ENCODE results near the gene STXBP1. TPM values are rescaled to one million over a fixed set of nuclear protein-coding genes. Genes with fewer than 3 reads are reported as not detected.

STXBP1 gene
- total and polyA plus RNA-seq, 2 of the 13 experiments (the other 11 are each of a cell fraction or from before 2014, with no cell fraction given), result 2.9 TPM

DNA sequence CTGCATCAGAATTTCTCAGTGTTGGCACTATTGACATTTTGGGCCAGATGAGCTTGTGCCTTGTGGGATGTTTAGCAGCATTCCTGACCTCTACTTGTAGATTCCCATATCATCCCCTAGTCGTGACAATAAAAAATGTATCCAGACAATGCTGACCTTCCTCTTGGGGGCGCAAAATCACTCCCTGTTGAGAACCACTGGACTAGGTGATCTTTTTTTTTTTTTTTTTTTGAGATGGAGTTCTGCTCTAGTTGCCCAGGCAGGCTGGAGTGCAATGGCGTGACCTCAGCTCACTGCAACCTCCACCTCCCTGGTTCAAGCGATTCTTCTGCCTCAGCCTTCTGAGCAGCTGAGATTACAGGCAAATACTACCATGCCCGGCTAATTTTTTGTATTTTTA is 22.6 kb downstream of the STXBP1 start:
- Histone ChIP-seq H3K9me3 (ENCODE audit: low read length) (no peaks in the 10 kb centered on the region), H3K4me2 (ENCODE audit: low read depth, low read length) (no peak overlapping the region), H3K79me2 (ENCODE audit: insufficient read depth, low read length) (no peaks in the 10 kb centered on the region), H3K27me3 (ENCODE audit: control insufficient read depth in 1 of 2, insufficient read depth in 2 of 2, low read length in 2 of 2) (no peaks in the 10 kb centered on the region), H2AFZ (ENCODE audit: low read length) (no peak overlapping the region), H3K9ac (ENCODE audit: insufficient read depth, low read depth, low read length) (no peak overlapping the region), H3K4me1 (ENCODE audit: insufficient read depth, low read length) (peaks cover 22% of the 10 kb centered on the region), H3K27ac (ENCODE audit: extremely low read length, insufficient read depth, low read length) (no peak overlapping the region), H4K20me1 (ENCODE audit: insufficient read depth, low read length) (no peaks in the 10 kb centered on the region), H3K4me3 (replicated peaks in 1 of 3; ENCODE audit: insufficient read depth in 1 of 3, low read depth in 2 of 3, low read length in 3 of 3) (no peak overlapping the region), H3K36me3 (replicated peaks in 1 of 2; ENCODE audit: control insufficient read depth in 1 of 2, insufficient read depth in 2 of 2, low read length in 2 of 2) (no peaks in the 10 kb centered on the region)
- no TSS peak for BruUV-seq (replicated peaks)
- intact Hi-C loops (cut with micrococcal nuclease; ENCODE audit: unreplicated experiment), result no loop called here
- 79% methylated on average over 5 of the region's 5 CpGs for WGBS (ENCODE audit: low lambda C conversion rate)
- in situ Hi-C loops (cut with HindIII; ENCODE audit: extremely low pct_ligation_motif_present, low pct_unique_long_range_greater_than_20kb), result no loop called here
- TF ChIP-seq FOXA1 (IDR thresholded peaks at IDR 0.05), result no peak
- no peak for TF ChIP-seq FOXA1 (CRISPR knock-in tag; IDR thresholded peaks at IDR 0.05)
- TF ChIP-seq SIX1 (CRISPR knock-in tag; IDR thresholded peaks at IDR 0.05; ENCODE audit: borderline replicate concordance), result no peak
- no peak for TF ChIP-seq SRSF1 (optimal IDR thresholded peaks at IDR 0.05; ENCODE audit: low read depth, low read length)
- no peak for TF ChIP-seq ZNF432 (CRISPR knock-in tag; IDR thresholded peaks at IDR 0.05; ENCODE audit: borderline replicate concordance)
- TF ChIP-seq NCOR1 (IDR thresholded peaks at IDR 0.05; ENCODE audit: borderline replicate concordance, low read length), result no peak
- TF ChIP-seq BCL6 (CRISPR knock-in tag; IDR thresholded peaks at IDR 0.05), result no peak
- TF ChIP-seq STAG1 (CRISPR knock-in tag; IDR thresholded peaks at IDR 0.05), result peak; percentile 21; the same call in 1 of the 2 replicates
- 0 out of 2 replicates have a peak, but pooled peaks have one; percentile 3 for TF ChIP-seq SMC3 (IDR thresholded peaks at IDR 0.05; ENCODE audit: low read length)
- TF ChIP-seq, protein P1, sequence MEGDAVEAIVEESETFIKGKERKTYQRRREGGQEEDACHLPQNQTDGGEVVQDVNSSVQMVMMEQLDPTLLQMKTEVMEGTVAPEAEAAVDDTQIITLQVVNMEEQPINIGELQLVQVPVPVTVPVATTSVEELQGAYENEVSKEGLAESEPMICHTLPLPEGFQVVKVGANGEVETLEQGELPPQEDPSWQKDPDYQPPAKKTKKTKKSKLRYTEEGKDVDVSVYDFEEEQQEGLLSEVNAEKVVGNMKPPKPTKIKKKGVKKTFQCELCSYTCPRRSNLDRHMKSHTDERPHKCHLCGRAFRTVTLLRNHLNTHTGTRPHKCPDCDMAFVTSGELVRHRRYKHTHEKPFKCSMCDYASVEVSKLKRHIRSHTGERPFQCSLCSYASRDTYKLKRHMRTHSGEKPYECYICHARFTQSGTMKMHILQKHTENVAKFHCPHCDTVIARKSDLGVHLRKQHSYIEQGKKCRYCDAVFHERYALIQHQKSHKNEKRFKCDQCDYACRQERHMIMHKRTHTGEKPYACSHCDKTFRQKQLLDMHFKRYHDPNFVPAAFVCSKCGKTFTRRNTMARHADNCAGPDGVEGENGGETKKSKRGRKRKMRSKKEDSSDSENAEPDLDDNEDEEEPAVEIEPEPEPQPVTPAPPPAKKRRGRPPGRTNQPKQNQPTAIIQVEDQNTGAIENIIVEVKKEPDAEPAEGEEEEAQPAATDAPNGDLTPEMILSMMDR (CRISPR knock-in tag; IDR thresholded peaks at IDR 0.05), result 0 out of 2 replicates have a peak, but pooled peaks have one; percentile 16
- no peak for TF ChIP-seq ZNF75D (CRISPR knock-in tag; IDR thresholded peaks at IDR 0.05; ENCODE audit: borderline replicate concordance)
- TF ChIP-seq, protein P2, sequence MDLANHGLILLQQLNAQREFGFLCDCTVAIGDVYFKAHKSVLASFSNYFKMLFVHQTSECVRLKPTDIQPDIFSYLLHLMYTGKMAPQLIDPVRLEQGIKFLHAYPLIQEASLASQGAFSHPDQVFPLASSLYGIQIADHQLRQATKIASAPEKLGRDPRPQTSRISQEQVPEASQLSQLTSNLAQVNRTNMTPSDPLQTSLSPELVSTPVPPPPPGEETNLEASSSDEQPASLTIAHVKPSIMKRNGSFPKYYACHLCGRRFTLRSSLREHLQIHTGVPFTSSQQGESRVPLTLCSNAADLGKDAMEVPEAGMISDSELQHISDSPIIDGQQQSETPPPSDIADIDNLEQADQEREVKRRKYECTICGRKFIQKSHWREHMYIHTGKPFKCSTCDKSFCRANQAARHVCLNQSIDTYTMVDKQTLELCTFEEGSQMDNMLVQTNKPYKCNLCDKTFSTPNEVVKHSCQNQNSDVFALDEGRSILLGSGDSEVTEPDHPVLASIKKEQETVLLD (CRISPR knock-in tag; IDR thresholded peaks at IDR 0.05; ENCODE audit: low read depth), result no peak
- TF ChIP-seq IRX3 (CRISPR knock-in tag; IDR thresholded peaks at IDR 0.05; ENCODE audit: borderline replicate concordance, low read depth), result no peak
- no peak for TF ChIP-seq CBFB (CRISPR knock-in tag; IDR thresholded peaks at IDR 0.05)
- TF ChIP-seq, protein P3, sequence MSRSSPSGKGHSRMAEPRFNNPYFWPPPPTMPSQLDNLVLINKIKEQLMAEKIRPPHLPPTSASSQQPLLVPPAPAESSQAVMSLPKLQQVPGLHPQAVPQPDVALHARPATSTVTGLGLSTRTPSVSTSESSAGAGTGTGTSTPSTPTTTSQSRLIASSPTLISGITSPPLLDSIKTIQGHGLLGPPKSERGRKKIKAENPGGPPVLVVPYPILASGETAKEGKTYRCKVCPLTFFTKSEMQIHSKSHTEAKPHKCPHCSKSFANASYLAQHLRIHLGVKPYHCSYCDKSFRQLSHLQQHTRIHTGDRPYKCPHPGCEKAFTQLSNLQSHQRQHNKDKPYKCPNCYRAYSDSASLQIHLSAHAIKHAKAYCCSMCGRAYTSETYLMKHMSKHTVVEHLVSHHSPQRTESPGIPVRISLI (CRISPR knock-in tag; IDR thresholded peaks at IDR 0.05; ENCODE audit: borderline replicate concordance), result peak; percentile 22; the same call in 1 of the 2 replicates
- TF ChIP-seq ZFY (CRISPR knock-in tag; IDR thresholded peaks at IDR 0.05), result no peak
- TF ChIP-seq, protein P4, sequence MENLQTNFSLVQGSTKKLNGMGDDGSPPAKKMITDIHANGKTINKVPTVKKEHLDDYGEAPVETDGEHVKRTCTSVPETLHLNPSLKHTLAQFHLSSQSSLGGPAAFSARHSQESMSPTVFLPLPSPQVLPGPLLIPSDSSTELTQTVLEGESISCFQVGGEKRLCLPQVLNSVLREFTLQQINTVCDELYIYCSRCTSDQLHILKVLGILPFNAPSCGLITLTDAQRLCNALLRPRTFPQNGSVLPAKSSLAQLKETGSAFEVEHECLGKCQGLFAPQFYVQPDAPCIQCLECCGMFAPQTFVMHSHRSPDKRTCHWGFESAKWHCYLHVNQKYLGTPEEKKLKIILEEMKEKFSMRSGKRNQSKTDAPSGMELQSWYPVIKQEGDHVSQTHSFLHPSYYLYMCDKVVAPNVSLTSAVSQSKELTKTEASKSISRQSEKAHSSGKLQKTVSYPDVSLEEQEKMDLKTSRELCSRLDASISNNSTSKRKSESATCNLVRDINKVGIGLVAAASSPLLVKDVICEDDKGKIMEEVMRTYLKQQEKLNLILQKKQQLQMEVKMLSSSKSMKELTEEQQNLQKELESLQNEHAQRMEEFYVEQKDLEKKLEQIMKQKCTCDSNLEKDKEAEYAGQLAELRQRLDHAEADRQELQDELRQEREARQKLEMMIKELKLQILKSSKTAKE (CRISPR knock-in tag; IDR thresholded peaks at IDR 0.05; ENCODE audit: borderline replicate concordance), result no peak
- POLR2A ChIA-PET, result no interaction called here
- peak; percentile 36 for DNase-seq (ENCODE audit: low spot score)
- no peak for FAIRE-seq
- CTCF ChIA-PET (ENCODE audit: low intra/inter-chr PET ratio, low total read pairs), result no interaction called here
- ATAC-seq, result no peak

All from HepG2 (cell line).